Ovary (tissue), 9 donors: ENCODE measurements around the gene CHD9. TPM values are rescaled to one million over a fixed set of nuclear protein-coding genes. Genes with fewer than 3 reads are reported as not detected.
"Not testable (repeated sequence)": the region's sequence is repeated elsewhere in the genome, so short reads cannot be mapped to it uniquely, and the experiment has no call there.

Experiments
- DNase-seq, 5 donors: peaks; one replicate each; pipeline ENCODE4 v3.0.0-alpha.2; 2019 to 2020
- H3K27ac ChIP-seq, 2 donors: fragments of 200-600 bp; one replicate each; pipeline versions ENCODE4 v1.5.1 to v1.8.0; 2019 to 2022
- H3K27me3 ChIP-seq: fragments of 200-600 bp; one replicate; pipeline ENCODE4 v1.8.0; 2022
- H3K36me3 ChIP-seq: fragments of 200-600 bp; sonication (generic); one replicate; pipeline ENCODE4 v1.5.1; 2019
- H3K4me1 ChIP-seq: one replicate; pipeline ENCODE4 v1.8.1; 2013; ENCODE audit warnings: mild to moderate bottlenecking, moderate library complexity; ENCODE audit not compliant: insufficient read depth
- H3K4me3 ChIP-seq: fragments of 200-600 bp; sonication (generic); one replicate; pipeline ENCODE4 v1.5.1; 2017
- H3K9me3 ChIP-seq, 2 donors: fragments of 200-600 bp in 1 of 2; sonication (generic) in 1 of 2; one replicate each; pipeline versions ENCODE4 v1.5.1 to v1.8.1; 2013 to 2019; ENCODE audit warnings: mild to moderate bottlenecking in 1 of 2, moderate library complexity in 1 of 2
- EP300 ChIP-seq: sonication (generic); formaldehyde crosslinking; IDR thresholded peaks from one replicate; pipeline ENCODE4 v1.6.1; 2017; ENCODE audit warnings: antibody characterized with exemption
- POLR2A ChIP-seq: fragments of 450-650 bp; IDR thresholded peaks from one replicate; pipeline ENCODE4 v1.6.1; 2017; ENCODE audit warnings: antibody characterized with exemption, mild to moderate bottlenecking, moderate library complexity
- WGBS, 3 donors: extraction: QIAGEN DNeasy Blood & Tissue Kit in 1 of 3; methylation state at CpG; one replicate each; pipeline versions ENCODE4 v1.1.5 to v1.1.7; 2013 to 2017; 5-methylcytosine and 5-hydroxymethylcytosine counted together
- intact Hi-C, 4 donors: fragments of 100-400 bp; cut with DNase I; formaldehyde crosslinking; loops; one replicate each; pipeline versions ENCODE4 v1.11.0 to v1.15.1; 2022 to 2023
- polyA plus RNA-seq, 2 donors: library from polyadenylated mRNA; stranded (reverse); fragments of 200-250 nt in 1 of 2; fragments of 350-450 nt in 1 of 2; fragmentation: Illumina TruSeq in 1 of 2; extraction: RNeasy Lipid Tissue Mini Kit (QIAGEN cat#74804) in 1 of 2; gene quantifications; one replicate each; pipeline ENCODE4 v1.2.3, GENCODE V29; 2013 to 2014
- total RNA-seq, 7 donors: library from RNA; depleted of rRNA in 2 of 7; stranded (reverse); fragments of >200 nt in 2 of 7; fragmentation: NEBNext Ultra II Directional in 3 of 7; extraction: Animal tissue kit (Norgen Biotek cat#: 25700) in 3 of 7; gene quantifications; one replicate each; pipeline versions ENCODE4 v1.1.0 to v1.2.4, GENCODE V29; 2016 to 2023
- TF ChIP-seq, protein P1 (sequence below), 3 donors: fragments of 450-650 bp in 2 of 3; fragments of 200-600 bp in 1 of 3; IDR thresholded peaks; one replicate each; pipeline versions ENCODE4 v1.5.1 to v1.8.0; 2016 to 2022; ENCODE audit warnings: antibody characterized with exemption in 3 of 3, mild to moderate bottlenecking in 1 of 3
- donor health status: DM: no; HTN: no; CAD: no; lungs with moderate emphysema.
- donor health status: DM: no; HTN: no; CAD: no.
- donor health status: Bipolar disorder and iron deficiency.
- donor health status: DM: yes; HTN: yes; CAD: no.
- donor health status: DM: no; HTN: no; CAD: no.
- donor health status: DM: yes; HTN: yes; CAD: no.

CHD9 gene
- total and polyA plus RNA-seq, 9 donors, result 11.8 to 100 (median 84.1) TPM

DNA sequence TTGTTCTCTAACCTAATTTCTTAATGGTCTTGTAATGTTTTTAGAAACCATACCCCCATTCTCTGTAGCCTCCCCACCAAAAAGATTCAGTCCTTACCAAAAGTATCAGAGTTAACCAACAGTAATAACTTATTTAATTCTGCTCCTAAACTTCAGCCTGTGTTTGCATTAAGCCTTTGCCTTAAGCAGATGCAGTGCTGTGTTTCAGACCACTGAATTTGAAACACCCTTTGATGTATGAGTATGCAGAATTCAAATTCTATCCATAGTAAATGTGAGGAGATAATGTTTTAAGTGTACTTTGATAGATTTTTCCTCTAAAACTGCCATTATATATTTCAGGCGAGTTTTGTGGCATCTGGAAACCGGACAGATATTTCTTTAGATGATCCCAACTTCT, 207.9 kb downstream of the CHD9 start:
- Histone ChIP-seq H3K36me3 (no peaks in the 10 kb centered on the region), H3K4me3 (no peak overlapping the region), H3K9me3 (peaks cover 0 to 7% of the 10 kb centered on the region in 2 donors), H3K27me3 (no peaks in the 10 kb centered on the region), H3K4me1 (no peaks in the 10 kb centered on the region), H3K27ac (no peak overlapping the region)
- no peak for DNase-seq
- TF ChIP-seq, protein P1, sequence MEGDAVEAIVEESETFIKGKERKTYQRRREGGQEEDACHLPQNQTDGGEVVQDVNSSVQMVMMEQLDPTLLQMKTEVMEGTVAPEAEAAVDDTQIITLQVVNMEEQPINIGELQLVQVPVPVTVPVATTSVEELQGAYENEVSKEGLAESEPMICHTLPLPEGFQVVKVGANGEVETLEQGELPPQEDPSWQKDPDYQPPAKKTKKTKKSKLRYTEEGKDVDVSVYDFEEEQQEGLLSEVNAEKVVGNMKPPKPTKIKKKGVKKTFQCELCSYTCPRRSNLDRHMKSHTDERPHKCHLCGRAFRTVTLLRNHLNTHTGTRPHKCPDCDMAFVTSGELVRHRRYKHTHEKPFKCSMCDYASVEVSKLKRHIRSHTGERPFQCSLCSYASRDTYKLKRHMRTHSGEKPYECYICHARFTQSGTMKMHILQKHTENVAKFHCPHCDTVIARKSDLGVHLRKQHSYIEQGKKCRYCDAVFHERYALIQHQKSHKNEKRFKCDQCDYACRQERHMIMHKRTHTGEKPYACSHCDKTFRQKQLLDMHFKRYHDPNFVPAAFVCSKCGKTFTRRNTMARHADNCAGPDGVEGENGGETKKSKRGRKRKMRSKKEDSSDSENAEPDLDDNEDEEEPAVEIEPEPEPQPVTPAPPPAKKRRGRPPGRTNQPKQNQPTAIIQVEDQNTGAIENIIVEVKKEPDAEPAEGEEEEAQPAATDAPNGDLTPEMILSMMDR (IDR thresholded peaks at IDR 0.05), result no peak
- no peak for TF ChIP-seq POLR2A
- TF ChIP-seq EP300, result no peak
- WGBS, 3 donors, result 96% methylated on average over 2 of the region's 2 CpGs
- intact Hi-C loops, result no loop called here

DNA sequence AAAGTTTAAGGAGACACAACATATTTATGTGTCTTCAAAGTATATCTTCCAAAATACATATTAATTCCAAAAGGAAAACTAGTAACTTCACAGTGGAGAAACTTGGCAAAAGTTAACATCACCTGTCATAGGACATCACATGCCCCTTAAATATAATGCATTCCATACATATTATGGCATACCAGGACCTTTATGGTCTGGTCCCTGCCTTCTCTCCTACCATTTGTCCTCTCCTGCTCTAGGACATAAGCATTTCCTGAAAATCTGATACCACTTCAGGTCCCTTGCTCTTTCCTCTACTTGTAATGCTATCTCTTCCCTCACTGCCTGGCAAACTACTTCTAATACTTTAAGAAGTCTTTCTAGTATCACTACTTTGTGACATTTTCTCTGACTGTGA, 211.4 kb downstream of the CHD9 start:
- no peak overlapping the region for H3K4me3 ChIP-seq
- no peaks in the 10 kb centered on the region for H3K36me3 ChIP-seq
- intact Hi-C loops, result no loop called here

DNA sequence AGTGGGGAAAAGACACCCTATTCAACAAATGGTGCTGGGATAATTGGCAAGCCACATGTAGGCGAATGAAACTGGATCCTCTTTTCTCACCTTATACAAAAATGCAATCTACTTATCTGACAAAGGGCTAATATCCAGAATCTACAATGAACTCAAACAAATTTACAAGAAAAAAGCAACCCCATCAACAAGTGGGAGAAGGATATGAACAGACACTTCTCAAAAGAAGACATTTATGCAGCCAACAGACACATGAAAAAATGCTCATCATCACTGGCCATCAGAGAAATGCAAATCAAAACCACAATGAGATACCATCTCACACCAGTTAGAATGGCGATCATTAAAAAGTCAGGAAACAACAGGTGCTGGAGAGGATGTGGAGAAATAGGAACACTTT, 223.7 kb downstream of the CHD9 start:
- H3K27me3 ChIP-seq, H3K27ac ChIP-seq, DNase-seq, H3K4me1 ChIP-seq, intact Hi-C loops, H3K36me3 ChIP-seq, H3K9me3 ChIP-seq, H3K4me3 ChIP-seq: not testable (repeated sequence)
- 93 to 97% (median 95%) methylated on average over 1 of the region's 2 CpGs for WGBS, 3 donors

More for the DNA sequence above, 211.4 kb downstream of the CHD9 start:
- no peaks in the 10 kb centered on the region for H3K4me1 ChIP-seq
- TF ChIP-seq EP300 (no peak), POLR2A (no peak)
- TF ChIP-seq, protein P1 (IDR thresholded peaks at IDR 0.05), result no peak
- no peaks in the 10 kb centered on the region for H3K9me3 ChIP-seq
- no peaks in the 10 kb centered on the region for H3K27me3 ChIP-seq
- DNase-seq, result no peak
- H3K27ac ChIP-seq, result no peak overlapping the region

DNA sequence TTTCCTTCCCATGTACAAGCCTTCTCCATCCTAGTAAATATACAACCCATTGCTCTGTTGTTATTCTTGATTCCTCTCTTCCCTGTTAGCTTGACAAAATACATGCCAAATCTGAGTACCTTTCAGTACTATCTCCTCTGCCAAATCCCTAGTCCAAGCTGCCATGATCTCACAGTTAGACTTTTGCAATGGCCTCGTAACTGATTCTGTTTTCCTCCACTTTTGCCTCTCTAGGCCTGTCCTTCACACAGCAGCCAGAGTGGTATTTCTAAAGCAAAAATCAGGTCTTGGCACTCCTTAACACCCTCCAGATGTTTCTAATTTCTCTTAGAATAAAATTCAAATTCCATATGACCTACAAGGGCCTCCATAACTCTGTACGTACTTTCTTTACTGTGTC, 226.5 kb downstream of the CHD9 start:
- no peaks in the 10 kb centered on the region for H3K36me3 ChIP-seq
- TF ChIP-seq EP300 (no peak), POLR2A (no peak)
- TF ChIP-seq, protein P1 (IDR thresholded peaks at IDR 0.05), result no peak
- intact Hi-C loops, result loop anchor here in 1 of 4 donors (10.0 kb wide), 1 partner anchor 226 kb away; the partner anchor contains the start of genes CHD9 and CHD9NB

DNA sequence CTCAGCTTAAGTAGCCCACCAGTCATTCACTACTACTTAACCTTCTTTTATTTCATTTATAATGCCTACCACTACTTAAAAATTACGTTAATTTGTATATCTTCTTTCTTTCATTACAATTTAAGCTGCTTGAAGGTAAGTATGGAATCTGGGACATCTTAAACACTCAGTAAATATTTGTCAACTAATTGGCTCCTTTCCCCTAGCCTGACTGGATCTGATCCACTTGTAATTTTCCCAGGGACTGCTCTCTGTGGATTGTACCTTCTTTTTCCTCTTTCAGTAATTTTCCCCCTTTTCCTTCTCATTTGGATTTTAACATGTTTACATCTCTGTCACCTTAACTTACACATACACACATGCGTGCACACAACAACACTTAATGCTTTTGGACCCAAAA, 227.1 kb downstream of the CHD9 start:
- no peak for DNase-seq
- H3K4me3 ChIP-seq, result no peak overlapping the region
- intact Hi-C loops, result loop anchor here in 1 of 4 donors (10.0 kb wide), 1 partner anchor 227 kb away; the partner anchor contains the start of genes CHD9 and CHD9NB
- no peaks in the 10 kb centered on the region for H3K4me1 ChIP-seq
- H3K27ac ChIP-seq, result no peak overlapping the region
- no peaks in the 10 kb centered on the region for H3K27me3 ChIP-seq
- TF ChIP-seq, protein P1 (IDR thresholded peaks at IDR 0.05), result no peak
- TF ChIP-seq EP300 (no peak), POLR2A (no peak)
- 77 to 86% (median 81%) methylated on average over 2 of the region's 2 CpGs for WGBS, 3 donors
- H3K36me3 ChIP-seq, result no peaks in the 10 kb centered on the region
- H3K9me3 ChIP-seq, result no peaks in the 10 kb centered on the region

More for the DNA sequence above, 226.5 kb downstream of the CHD9 start:
- no peak overlapping the region for H3K4me3 ChIP-seq
- H3K27ac ChIP-seq, result no peak overlapping the region
- H3K4me1 ChIP-seq, result no peaks in the 10 kb centered on the region
- DNase-seq, result no peak
- 83 to 89% (median 86%) methylated on average over 2 of the region's 2 CpGs for WGBS, 3 donors
- H3K27me3 ChIP-seq, result no peaks in the 10 kb centered on the region
- H3K9me3 ChIP-seq, result no peaks in the 10 kb centered on the region
